Left kidney (tissue), 2 donors: ENCODE measurements around the gene OSTM1. TPM values are rescaled to one million over a fixed set of nuclear protein-coding genes. Genes with fewer than 3 reads are reported as not detected.
"Not testable (repeated sequence)": the region's sequence is repeated elsewhere in the genome, so short reads cannot be mapped to it uniquely, and the experiment has no call there.

Experiments
- DNase-seq: peaks from one replicate; pipeline ENCODE4 v3.0.0-alpha.2; 2013
- polyA plus RNA-seq: library from polyadenylated mRNA; unstranded; fragments of 120-200 nt; gene quantifications from one replicate; pipeline ENCODE4 v1.2.1, GENCODE V29; 2013; ENCODE audit not compliant: insufficient read length

Gene OSTM1
- polyA plus RNA-seq, 1 donor = 32.9 TPM

GRCh38 chr6:108024427-108025073 is 50.0 kb downstream of the OSTM1 start:
- DNase-seq = no peak

GRCh38 chr6:108020472-108021116 is 53.9 kb downstream of the OSTM1 start:
- no peak for DNase-seq

- not testable (repeated sequence) for DNase-seq
These were observed 58.3 kb downstream of the OSTM1 start for GRCh38 chr6:108016283-108016682.

GRCh38 chr6:108013787-108014439 is 60.6 kb downstream of the OSTM1 start:
- no peak for DNase-seq

DNA sequence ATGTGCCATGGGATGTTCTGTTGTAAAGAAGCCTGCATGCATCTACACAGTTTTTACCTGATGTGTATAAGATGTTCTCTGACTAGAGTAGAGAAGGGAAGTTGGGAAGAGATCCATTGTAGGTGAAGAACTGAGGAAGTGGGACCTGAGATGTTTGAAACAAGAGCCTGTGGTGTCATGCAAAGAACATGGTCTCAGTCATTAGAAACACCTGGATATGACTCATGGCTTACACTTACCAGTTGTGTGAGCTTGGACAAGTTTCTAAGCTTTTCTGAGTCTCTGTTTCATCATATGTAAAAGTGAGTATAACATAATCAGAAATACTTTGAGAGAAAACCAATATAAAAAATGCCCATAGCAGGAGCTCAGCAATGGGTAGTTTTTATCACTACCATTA is 64.6 kb downstream of the OSTM1 start:
- DNase-seq = no peak

- DNase-seq = not testable (repeated sequence)
These were observed 65.3 kb downstream of the OSTM1 start for GRCh38 chr6:108009258-108009657.

GRCh38 chr6:108008363-108008762 is 66.2 kb downstream of the OSTM1 start:
- DNase-seq = no peak

- no peak for DNase-seq
These were observed 68.6 kb downstream of the OSTM1 start for GRCh38 chr6:108005961-108006360.

DNA sequence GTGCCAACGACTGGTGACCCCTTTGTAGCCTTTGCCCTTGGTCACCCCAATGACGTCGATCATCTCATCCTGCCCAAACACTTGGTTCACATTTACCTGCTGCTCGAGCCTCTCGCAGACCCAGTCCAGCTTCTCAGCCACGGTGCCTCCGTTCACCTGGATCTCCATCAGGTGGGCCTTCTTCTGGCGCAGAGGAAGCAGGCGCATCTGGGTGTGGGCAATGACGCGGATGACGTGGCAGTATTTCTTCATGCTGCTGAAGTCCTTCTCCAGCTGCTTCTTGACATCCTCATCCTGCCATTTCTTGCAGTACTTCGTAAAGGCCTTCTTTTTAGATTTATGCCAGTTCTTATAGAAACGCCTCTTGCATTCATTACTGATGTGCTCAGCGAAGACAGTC is 69.7 kb downstream of the OSTM1 start:
- no peak for DNase-seq

DNA sequence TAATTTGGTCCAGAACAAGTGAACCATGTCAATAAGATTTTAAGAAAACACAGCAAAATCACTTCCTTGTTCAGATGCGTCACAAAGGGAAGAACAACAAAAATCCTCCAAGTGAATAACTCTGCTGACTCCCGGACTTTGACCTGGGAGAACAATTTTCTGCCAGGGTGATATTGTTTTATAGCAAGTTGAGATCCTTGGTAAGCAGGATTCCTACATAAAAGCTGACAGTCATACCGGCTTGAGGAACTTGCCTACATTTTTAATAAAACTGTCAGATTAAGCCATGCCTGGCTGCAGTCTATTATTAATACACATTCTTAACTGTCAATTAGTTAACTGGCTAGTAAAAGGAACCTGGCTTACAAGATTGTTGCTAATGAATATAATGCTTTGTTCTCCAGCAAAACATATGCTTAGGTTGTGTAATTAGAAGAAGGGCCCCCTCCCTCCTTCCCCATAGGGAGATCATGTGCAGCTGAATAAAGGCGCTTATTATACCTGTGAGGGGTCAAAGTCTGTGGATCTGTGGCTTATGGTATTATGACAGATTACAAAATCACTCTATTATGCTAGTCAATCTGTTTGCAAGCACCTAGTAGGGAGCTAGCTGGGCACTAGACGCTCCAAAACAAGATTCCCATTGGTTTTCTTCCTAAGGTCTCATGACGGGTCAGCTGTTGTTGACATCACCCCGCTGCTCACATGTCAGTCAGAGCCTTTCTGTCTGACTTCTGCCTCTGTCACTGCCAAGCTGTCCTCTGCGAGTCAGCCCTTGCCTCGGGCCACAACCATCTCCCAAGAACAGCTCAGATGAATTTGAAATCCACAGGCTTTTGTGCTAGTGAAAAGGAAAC is 71.9 kb downstream of the OSTM1 start:
- DNase-seq = no peak

- DNase-seq = no peak
These were observed 72.8 kb downstream of the OSTM1 start for GRCh38 chr6:108001696-108002231.

DNA sequence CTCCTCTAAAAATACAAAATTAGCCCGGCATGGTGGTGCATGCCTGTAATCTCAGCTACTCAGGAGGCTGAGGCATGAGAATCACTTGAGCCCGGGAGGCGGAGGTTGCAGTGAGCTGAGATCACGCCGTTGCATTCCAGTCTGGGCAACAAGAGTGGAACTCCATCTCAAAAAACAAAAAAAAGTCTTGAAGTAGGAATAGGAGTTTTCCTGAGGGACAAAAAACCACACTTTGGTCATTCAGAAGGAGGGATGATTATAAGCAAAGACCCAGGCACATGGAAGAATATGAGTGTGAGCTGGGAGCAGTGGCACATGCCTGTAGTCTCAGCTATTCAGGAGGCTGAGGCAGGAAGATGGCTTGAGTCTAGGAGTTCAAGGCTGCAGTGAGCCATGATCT is 74.3 kb downstream of the OSTM1 start:
- not testable (repeated sequence) for DNase-seq

DNA sequence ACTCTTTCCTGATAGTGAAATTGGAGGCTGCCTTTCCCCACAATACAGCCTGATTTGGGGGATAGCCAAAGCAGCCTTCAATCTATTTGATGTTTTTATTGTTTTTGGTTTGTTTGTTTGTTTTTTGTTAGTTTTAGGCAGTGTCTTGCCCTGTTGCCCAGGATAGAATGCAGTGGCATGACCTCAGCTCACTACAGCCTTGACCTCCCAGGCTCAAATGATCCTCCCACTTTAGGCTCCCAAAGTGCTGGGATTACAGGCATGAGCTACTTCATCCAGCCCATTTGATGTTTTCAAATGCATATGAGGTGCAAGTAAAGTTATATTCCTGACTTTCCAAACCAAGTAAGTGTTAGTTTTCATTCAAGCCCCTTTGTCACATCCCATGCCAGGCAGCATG is 75.2 kb downstream of the OSTM1 start:
- no peak for DNase-seq

- DNase-seq = no peak
These were observed 82.6 kb downstream of the OSTM1 start for GRCh38 chr6:107991772-107992550.

Other genes with a start within 250 kb of the OSTM1 start
- 144 TPM for gene SEC63, start 116.5 kb downstream of the OSTM1 start, polyA plus RNA-seq
- gene NR2E1, start 91.3 kb upstream of the OSTM1 start, polyA plus RNA-seq = not detected
- gene SNX3, start 186.3 kb upstream of the OSTM1 start, polyA plus RNA-seq = 203 TPM
- gene AFG1L, start 220.3 kb upstream of the OSTM1 start, polyA plus RNA-seq = 8.9 TPM